Measurements from ENCODE around the gene DDIT4. TPM values are rescaled to one million over a fixed set of nuclear protein-coding genes. Genes with fewer than 3 reads are reported as not detected.

Gene DDIT4
- total and polyA plus RNA-seq, 9 of the 15 experiments (the other 6 are each of a cell fraction or from before 2014, with no cell fraction given): 8.2 to 675 (median 159) TPM

- TF ChIP-seq ATF3 (IDR thresholded peaks at IDR 0.05) (peak; percentile 82), ATF3 (CRISPR knock-in tag; conservative IDR thresholded peaks at IDR 0.05) (0 out of 2 replicates have a peak, but pooled peaks have one; percentile 43), SMAD2 (IDR thresholded peaks at IDR 0.05; ENCODE audit: low read depth, low read length) (no peak), REST (IDR thresholded peaks at IDR 0.05; ENCODE audit: borderline replicate concordance) (peak; percentile 13; the same call in 1 of the 2 replicates), REST (CRISPR knock-in tag; IDR thresholded peaks at IDR 0.05; ENCODE audit: low read depth) (peak; percentile 69; the same call in 1 of the 2 replicates), TEAD1 (CRISPR knock-in tag; IDR thresholded peaks at IDR 0.05) (peak; percentile 88 to 90; a peak in 3 of 4 replicates), U2AF1 (optimal IDR thresholded peaks at IDR 0.05; ENCODE audit: low read depth, low read length) (no peak), GTF2F1 (IDR thresholded peaks at IDR 0.05; ENCODE audit: low read depth, low read length) (no peak), XRCC5 (IDR thresholded peaks at IDR 0.05; ENCODE audit: low read depth, low read length) (no peak), ZNF232 (CRISPR knock-in tag; IDR thresholded peaks at IDR 0.05) (no peak; the same call in 1 of the 2 replicates), ZNF584 (CRISPR knock-in tag; IDR thresholded peaks at IDR 0.05; ENCODE audit: low read depth) (peak; percentile 88; the same call in 1 of the 2 replicates)
These were observed 24.3 kb downstream of the DDIT4 start (continued) for GRCh38 chr10:72297805-72298591.
